Stimulated activated memory B cell treated with anti-CD40 and anti-IgM and Interleukin-4, amounts not matched to agents 10 μg/mL and 1 μg/mL and 100 μg/mL, for 72 hours (primary cell): ENCODE measurements around the gene CPT2.
"Not testable (repeated sequence)": the region's sequence is repeated elsewhere in the genome, so short reads cannot be mapped to it uniquely, and the experiment has no call there.

Experiments
- ATAC-seq: fragments of 150-1000 bp; cut with Tn5 transposase; 2 replicates; pipeline ENCODE4 v1.10.0; 2021
- H3K27ac Mint-ChIP-seq: one replicate; pipeline ENCODE4 v1.8.0; 2022; ENCODE audit warnings: mild to moderate bottlenecking, mixed read lengths
- H3K27me3 Mint-ChIP-seq: one replicate; pipeline ENCODE4 v1.8.0; 2022; ENCODE audit warnings: mixed read lengths
- H3K36me3 Mint-ChIP-seq: one replicate; pipeline ENCODE4 v1.8.0; 2022; ENCODE audit warnings: mixed read lengths
- H3K4me1 Mint-ChIP-seq: one replicate; pipeline ENCODE4 v1.8.0; 2022; ENCODE audit warnings: mixed read lengths
- H3K4me3 Mint-ChIP-seq: one replicate; pipeline ENCODE4 v1.8.0; 2022; ENCODE audit warnings: mild to moderate bottlenecking, moderate library complexity, mixed read lengths
- H3K9me3 Mint-ChIP-seq: one replicate; pipeline ENCODE4 v1.8.0; 2022; ENCODE audit warnings: mixed read lengths

CPT2 gene

GRCh38 chr1:53195246-53196016 lies 1.2 kb upstream of the CPT2 start:
- no peak for ATAC-seq

DNA sequence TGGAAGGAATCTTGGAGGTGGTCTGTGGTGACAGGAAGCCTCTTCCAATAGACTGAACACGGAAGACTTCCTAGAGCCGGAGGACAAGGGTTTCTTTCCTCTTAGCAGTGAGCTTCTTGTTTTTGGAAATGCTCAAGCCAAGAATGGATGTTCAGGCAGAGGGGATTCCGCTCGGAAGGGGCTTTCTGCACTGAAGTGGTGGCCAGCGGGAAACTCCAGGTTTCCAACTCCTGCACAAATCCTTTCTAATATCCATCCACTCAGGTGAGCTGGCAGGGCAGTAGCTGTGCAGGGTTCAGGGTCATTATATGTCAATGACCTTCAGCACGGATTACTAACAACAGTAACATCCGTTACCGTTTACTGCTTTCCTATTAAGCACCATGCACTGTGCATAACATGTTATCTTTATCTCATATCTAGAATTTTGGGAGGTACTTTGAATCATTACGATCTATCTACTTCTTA lies 573 bp upstream of the CPT2 start:
- ATAC-seq, result peak; percentile 37
- Mint-ChIP-seq H3K27ac (peak overlapping the region; percentile 93), H3K36me3 (peaks cover 10% of the 10 kb centered on the region), H3K4me3 (peak overlapping the region; percentile 83), H3K27me3 (no peaks in the 10 kb centered on the region), H3K9me3 (peaks cover 3% of the 10 kb centered on the region), H3K4me1 (peaks cover 20% of the 10 kb centered on the region)

More at GRCh38 chr1:53195246-53196016, 1.2 kb upstream of the CPT2 start:
- Mint-ChIP-seq H3K4me1 (peaks cover 20% of the 10 kb centered on the region), H3K4me3 (no peak overlapping the region), H3K36me3 (peaks cover 10% of the 10 kb centered on the region), H3K27ac (peak overlapping the region; percentile 93), H3K27me3 (no peaks in the 10 kb centered on the region), H3K9me3 (peaks cover 3% of the 10 kb centered on the region)

DNA sequence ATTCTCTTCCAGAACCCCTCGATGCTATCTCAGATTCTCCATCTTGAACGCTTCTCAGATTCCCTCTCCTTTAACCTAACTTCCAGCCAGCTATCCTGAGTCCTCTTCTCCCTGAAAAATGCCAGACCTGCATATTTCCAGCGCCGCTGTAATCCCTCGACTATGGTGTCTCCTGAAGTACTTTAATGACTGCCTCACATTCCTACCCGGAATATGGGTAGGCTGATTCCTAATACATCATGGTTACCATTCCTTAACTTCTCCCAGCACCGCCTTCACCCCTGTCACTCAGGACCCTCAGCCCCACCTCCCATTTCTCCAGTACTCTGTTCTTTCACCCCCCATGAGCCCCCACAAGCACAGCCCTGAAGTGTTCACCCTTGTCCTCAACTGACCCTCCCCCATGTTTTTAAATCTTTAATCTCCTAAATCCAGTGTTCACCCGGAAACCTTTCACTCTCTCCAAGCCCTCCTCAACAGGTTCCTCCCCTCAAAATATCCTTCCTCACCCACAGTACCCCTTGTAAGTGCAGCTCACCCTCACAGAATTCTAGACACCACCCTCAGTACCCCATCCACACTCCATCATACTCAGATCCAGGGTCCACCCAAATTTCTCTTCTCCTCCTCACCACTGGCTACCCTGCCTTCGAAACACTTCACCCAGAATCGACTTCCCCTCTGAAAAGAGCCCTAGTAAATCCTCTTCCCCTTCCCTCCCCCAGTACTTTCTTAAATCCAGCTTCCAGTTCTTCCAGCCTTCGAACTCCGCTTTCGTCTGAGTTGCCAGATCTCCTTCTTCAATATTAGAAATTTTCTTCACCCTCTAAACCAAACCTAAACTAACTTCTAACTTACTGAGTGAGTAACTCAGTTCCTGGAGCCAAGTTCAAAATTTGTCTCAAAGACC lies 922 bp downstream of the CPT2 start:
- no peaks in the 10 kb centered on the region for H3K9me3 Mint-ChIP-seq
- peak overlapping the region; percentile 93 for H3K27ac Mint-ChIP-seq
- peak overlapping the region; percentile 89 for H3K4me3 Mint-ChIP-seq
- peaks cover 20% of the 10 kb centered on the region for H3K4me1 Mint-ChIP-seq
- H3K27me3 Mint-ChIP-seq, result no peaks in the 10 kb centered on the region
- no peak for ATAC-seq
- H3K36me3 Mint-ChIP-seq, result peaks cover 18% of the 10 kb centered on the region

DNA sequence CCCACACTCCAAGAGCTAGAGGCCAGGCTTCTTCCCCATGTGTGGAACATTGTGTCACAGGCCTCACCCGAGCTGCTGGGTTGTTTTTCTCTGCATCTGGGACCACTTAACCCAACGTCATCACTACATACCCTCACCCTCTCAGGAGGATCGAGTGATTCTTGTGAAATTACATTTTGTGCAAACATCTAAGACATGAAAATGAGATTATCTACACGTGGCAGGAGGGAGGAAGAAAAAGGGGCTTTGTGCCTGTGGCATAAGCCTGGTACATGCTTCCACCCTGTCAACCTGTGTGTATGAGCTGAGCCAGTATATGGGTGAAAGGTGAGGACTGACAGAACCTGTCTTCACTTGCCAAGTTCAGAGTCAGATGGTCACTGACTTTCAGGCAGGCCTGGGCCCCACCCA lies 1.6 kb downstream of the CPT2 start:
- Mint-ChIP-seq H3K9me3 (no peaks in the 10 kb centered on the region), H3K27ac (peak overlapping the region; percentile 93), H3K36me3 (peaks cover 25% of the 10 kb centered on the region), H3K27me3 (no peaks in the 10 kb centered on the region), H3K4me3 (peak overlapping the region; percentile 89), H3K4me1 (peaks cover 20% of the 10 kb centered on the region)
- ATAC-seq, result no peak

DNA sequence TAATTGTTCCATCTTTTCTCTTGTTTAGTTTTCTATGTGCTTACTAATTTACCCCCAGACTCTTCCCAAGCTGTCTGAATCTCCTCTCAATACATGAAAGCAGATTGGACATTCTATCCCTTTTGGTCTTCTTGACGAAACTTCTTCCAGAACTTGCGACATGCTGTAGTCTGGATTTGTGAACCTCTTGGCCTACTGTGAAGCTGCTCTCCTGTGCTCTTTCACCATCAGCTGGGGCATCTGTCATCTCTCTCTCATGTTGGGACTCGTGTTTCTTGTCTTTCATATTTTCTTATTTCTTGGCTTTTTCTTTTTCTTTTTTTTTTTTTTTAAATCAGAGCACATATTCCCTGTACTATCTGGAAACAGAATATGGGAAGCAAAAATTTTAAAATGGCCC lies 6.8 kb downstream of the CPT2 start:
- no peaks in the 10 kb centered on the region for H3K4me1 Mint-ChIP-seq
- H3K27ac Mint-ChIP-seq, result no peak overlapping the region
- no peak for ATAC-seq
- no peak overlapping the region for H3K4me3 Mint-ChIP-seq
- peaks cover 23% of the 10 kb centered on the region for H3K9me3 Mint-ChIP-seq
- H3K36me3 Mint-ChIP-seq, result peaks cover 63% of the 10 kb centered on the region
- no peaks in the 10 kb centered on the region for H3K27me3 Mint-ChIP-seq

DNA sequence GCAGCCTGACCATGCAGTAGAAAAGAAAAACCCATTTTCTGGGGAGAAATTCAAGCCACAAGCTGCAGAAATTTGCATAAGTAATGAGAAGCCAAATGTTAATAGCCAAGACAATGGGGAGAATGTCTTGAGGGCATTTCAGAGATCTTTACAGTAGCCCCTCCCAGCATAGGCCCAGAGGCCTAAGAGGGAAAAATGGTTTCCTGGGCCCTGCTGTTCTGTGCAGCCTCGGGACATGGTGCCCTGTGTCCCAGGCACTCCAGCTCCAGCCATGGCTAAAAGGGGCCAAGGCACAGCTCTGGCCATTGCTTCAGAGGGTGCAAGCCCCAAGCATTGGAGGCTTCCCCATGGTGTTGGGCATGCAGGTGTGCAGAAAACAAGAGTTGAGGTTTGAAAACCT lies 8.9 kb downstream of the CPT2 start:
- H3K27me3 Mint-ChIP-seq, H3K4me1 Mint-ChIP-seq, ATAC-seq, H3K4me3 Mint-ChIP-seq, H3K27ac Mint-ChIP-seq: not testable (repeated sequence)
- H3K36me3 Mint-ChIP-seq, result peaks cover 84% of the 10 kb centered on the region
- peaks cover 23% of the 10 kb centered on the region for H3K9me3 Mint-ChIP-seq

- not testable (repeated sequence) for H3K27ac Mint-ChIP-seq, H3K4me1 Mint-ChIP-seq, H3K27me3 Mint-ChIP-seq, ATAC-seq, H3K4me3 Mint-ChIP-seq
- peaks cover 23% of the 10 kb centered on the region for H3K9me3 Mint-ChIP-seq
- H3K36me3 Mint-ChIP-seq, result peaks cover 91% of the 10 kb centered on the region
Observed at GRCh38 chr1:53206083-53206685, 9.6 kb downstream of the CPT2 start.

DNA sequence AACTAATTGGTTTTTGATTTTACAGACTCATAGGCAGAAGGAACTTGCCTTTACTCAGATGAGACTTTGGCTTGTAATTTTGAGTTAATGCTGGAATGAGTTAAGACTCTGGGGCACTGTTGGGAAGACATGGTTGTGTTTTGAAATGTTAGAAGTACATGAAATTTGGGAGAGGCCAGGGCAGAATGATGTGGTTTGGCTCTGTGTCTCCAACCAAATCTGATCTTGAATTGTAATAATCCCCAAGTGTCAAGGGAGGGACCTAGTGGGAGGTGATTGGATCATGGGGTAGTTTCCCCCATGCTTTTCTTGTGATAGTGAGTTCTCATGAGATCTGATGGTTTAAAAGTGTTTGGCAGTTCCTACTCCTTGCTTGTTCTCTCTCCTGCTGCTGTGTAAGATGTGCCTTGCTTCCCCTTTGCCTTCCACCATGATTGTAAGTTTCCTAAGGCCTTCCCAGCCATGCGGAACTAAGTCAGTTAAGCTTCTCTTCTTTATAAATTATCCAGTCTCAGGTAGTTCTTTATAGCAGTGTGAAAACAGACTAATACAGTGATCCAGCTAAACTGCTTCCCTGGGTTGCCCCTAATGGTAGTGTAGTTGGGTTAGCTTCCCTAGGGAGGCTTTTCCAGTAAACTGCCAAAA lies 10.2 kb downstream of the CPT2 start:
- no peak overlapping the region for H3K4me3 Mint-ChIP-seq
- ATAC-seq, result no peak
- H3K27ac Mint-ChIP-seq, result no peak overlapping the region
- H3K36me3 Mint-ChIP-seq, result peaks cover 97% of the 10 kb centered on the region
- peaks cover 23% of the 10 kb centered on the region for H3K9me3 Mint-ChIP-seq
- no peaks in the 10 kb centered on the region for H3K4me1 Mint-ChIP-seq
- H3K27me3 Mint-ChIP-seq, result no peaks in the 10 kb centered on the region

- Mint-ChIP-seq H3K4me1 (no peaks in the 10 kb centered on the region), H3K36me3 (peaks cover 93% of the 10 kb centered on the region), H3K27ac (no peak overlapping the region), H3K9me3 (peaks cover 23% of the 10 kb centered on the region), H3K4me3 (no peak overlapping the region), H3K27me3 (no peaks in the 10 kb centered on the region)
- no peak for ATAC-seq
Observed at GRCh38 chr1:53207726-53208125, 11.1 kb downstream of the CPT2 start.

DNA sequence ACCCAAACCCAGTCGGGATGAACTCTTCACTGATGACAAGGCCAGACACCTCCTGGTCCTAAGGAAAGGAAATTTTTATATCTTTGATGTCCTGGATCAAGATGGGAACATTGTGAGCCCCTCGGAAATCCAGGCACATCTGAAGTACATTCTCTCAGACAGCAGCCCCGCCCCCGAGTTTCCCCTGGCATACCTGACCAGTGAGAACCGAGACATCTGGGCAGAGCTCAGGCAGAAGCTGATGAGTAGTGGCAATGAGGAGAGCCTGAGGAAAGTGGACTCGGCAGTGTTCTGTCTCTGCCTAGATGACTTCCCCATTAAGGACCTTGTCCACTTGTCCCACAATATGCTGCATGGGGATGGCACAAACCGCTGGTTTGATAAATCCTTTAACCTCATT lies 13.7 kb downstream of the CPT2 start:
- Mint-ChIP-seq H3K27ac (no peak overlapping the region), H3K27me3 (no peaks in the 10 kb centered on the region), H3K4me1 (no peaks in the 10 kb centered on the region), H3K36me3 (peaks cover 74% of the 10 kb centered on the region), H3K9me3 (peaks cover 11% of the 10 kb centered on the region), H3K4me3 (no peak overlapping the region)
- ATAC-seq, result no peak

DNA sequence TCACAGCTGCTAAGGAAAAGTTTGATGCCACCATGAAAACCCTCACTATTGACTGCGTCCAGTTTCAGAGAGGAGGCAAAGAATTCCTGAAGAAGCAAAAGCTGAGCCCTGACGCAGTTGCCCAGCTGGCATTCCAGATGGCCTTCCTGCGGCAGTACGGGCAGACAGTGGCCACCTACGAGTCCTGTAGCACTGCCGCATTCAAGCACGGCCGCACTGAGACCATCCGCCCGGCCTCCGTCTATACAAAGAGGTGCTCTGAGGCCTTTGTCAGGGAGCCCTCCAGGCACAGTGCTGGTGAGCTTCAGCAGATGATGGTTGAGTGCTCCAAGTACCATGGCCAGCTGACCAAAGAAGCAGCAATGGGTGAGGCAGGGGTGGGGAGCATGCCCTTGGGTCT lies 14.3 kb downstream of the CPT2 start:
- Mint-ChIP-seq H3K27ac (no peak overlapping the region), H3K9me3 (peaks cover 11% of the 10 kb centered on the region), H3K4me3 (no peak overlapping the region), H3K36me3 (peaks cover 70% of the 10 kb centered on the region), H3K4me1 (no peaks in the 10 kb centered on the region), H3K27me3 (no peaks in the 10 kb centered on the region)
- no peak for ATAC-seq

DNA sequence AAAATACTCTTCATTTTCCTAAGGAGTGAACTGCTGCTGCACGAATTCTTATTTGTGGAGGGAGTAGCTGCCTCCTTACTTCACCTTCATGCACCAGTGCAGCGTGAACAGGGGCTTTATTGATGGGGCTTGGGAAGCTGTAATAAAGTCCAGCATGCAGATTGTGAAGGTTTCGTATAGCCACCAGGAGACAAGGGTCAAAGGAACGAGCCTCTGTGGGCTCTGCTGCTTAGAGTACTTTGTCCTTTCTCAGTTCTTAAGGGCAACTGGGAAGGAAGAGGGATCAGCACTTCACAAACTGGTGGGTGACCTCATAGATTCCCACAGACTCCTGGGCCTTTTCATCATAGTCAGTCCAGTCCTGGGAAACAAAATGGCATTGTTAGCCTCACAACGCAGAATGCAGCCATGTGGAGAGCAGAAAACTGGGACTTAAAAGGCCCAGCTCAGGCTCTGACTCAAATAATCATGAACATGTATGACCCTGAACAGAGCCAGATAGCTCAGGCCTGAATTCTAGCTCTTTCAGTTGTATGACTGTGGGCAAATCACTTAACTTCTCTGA lies 17.8 kb downstream of the CPT2 start:
- no peaks in the 10 kb centered on the region for H3K27me3 Mint-ChIP-seq
- H3K4me3 Mint-ChIP-seq, result no peak overlapping the region
- peaks cover 50% of the 10 kb centered on the region for H3K36me3 Mint-ChIP-seq
- H3K9me3 Mint-ChIP-seq, result no peaks in the 10 kb centered on the region
- peaks cover 9% of the 10 kb centered on the region for H3K4me1 Mint-ChIP-seq
- ATAC-seq, result no peak
- H3K27ac Mint-ChIP-seq, result no peak overlapping the region

- Mint-ChIP-seq H3K4me3 (no peak overlapping the region), H3K36me3 (peaks cover 17% of the 10 kb centered on the region), H3K9me3 (no peaks in the 10 kb centered on the region), H3K27me3 (no peaks in the 10 kb centered on the region), H3K4me1 (peaks cover 24% of the 10 kb centered on the region), H3K27ac (no peak overlapping the region)
- ATAC-seq, result no peak
Observed at GRCh38 chr1:53218201-53218600, 21.6 kb downstream of the CPT2 start.

DNA sequence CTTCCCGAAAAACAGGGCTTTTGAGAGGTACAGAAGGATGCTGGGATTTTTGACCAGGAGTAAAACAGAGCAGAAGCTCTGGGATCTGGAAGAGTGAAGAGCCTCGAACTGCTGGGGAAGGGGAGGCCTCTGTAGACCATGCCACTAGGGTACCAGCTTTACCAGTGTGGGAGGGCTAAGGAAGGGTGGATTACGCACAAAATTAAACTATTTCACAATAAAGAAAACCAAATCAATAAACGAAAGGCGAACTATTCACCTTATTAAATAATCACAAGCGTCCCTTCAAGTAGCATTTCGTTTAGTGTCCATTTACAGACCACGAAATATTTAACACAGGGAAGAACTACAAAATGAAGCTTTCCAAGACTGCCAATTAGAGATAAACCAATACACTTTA lies 23.1 kb downstream of the CPT2 start:
- Mint-ChIP-seq H3K27ac (peak overlapping the region; percentile 96), H3K4me1 (peaks cover 24% of the 10 kb centered on the region), H3K36me3 (peaks cover 14% of the 10 kb centered on the region), H3K9me3 (no peaks in the 10 kb centered on the region), H3K4me3 (peak overlapping the region; percentile 91), H3K27me3 (no peaks in the 10 kb centered on the region)
- ATAC-seq, result no peak
